K562 (cell line): ENCODE data around the gene ITPA. TPM values are rescaled to one million over a fixed set of nuclear protein-coding genes. Genes with fewer than 3 reads are reported as not detected.

Experiments used
- ATAC-seq: fragments of 200-7000 bp; cut with Tn5 transposase; 3 replicates; pipeline ENCODE4 v1.9.1; 2020; ENCODE audit warnings: moderate library complexity
- BruUV-seq: library from RNA; stranded (reverse); fragments of 400-500 nt; replicated peaks from 2 replicates; lab custom pipeline; 2021; lab: Mats Ljungman, UMichigan
- CTCF ChIA-PET: fragments of 300-600 bp; formaldehyde crosslinking; extraction: SDS; loops from one replicate; lab custom pipeline; 2021; ENCODE audit warnings: low intra/inter-chr PET ratio; lab: Yijun Ruan, JAX
- POLR2A ChIA-PET: fragments of 300-600, 350-650 bp; sonication (Branson Sonifier 250); formaldehyde crosslinking; extraction: SDS; loops from one replicate; lab custom pipeline; 2021; ENCODE audit warnings: antibody characterized with exemption, inconsistent platforms; lab: Yijun Ruan, JAX
- DNase-seq, 4 experiments: peaks; one replicate each; pipeline versions ENCODE4 v3.0.0 to v3.0.0-alpha.2; 2011 to 2018; ENCODE audit warnings: low spot score in 3 of 4, mixed read lengths in 3 of 4; ENCODE audit errors: extremely low read depth in 1 of 4
- FAIRE-seq: peaks from 2 replicates; lab custom pipeline; 2011; peaks lifted over from hg19 to GRCh38; lab: Jason Lieb, UNC
- H2AFZ ChIP-seq: 2 replicates; pipeline ENCODE4 v1.6.0; 2011; ENCODE audit warnings: low read depth, low read length, control low read depth, inconsistent platforms
- H3K27ac ChIP-seq: fragments of 200-600 bp; 3 replicates; pipeline ENCODE4 v1.8.0; 2011; ENCODE audit warnings: low read depth, mild to moderate bottlenecking, control low read depth, inconsistent platforms, low read length, moderate library complexity, mixed read lengths; ENCODE audit errors: extremely low read depth
- H3K27me3 ChIP-seq, 2 experiments: fragments of 300-600 bp in 1 of 2; 2 replicates in 1 of 2; 3 replicates in 1 of 2; pipeline versions ENCODE4 v1.6.0 to v1.8.0; 2011; ENCODE audit warnings: inconsistent platforms in 2 of 2, low read length in 2 of 2, mild to moderate bottlenecking in 1 of 2, mixed read lengths in 1 of 2, moderate library complexity in 1 of 2; ENCODE audit not compliant: control insufficient read depth in 2 of 2, insufficient read depth in 2 of 2
- H3K36me3 ChIP-seq: fragments of 300-600 bp; 3 replicates; pipeline ENCODE4 v1.8.0; 2011; ENCODE audit warnings: mild to moderate bottlenecking, low read length, inconsistent platforms; ENCODE audit not compliant: control insufficient read depth, insufficient read depth
- H3K4me1 ChIP-seq, 2 experiments: fragments of 200-600 bp in 1 of 2; replicated peaks in 1 of 2; 2 replicates in 1 of 2; 3 replicates in 1 of 2; pipeline versions ENCODE4 v1.5.1 to v1.8.0; 2011; ENCODE audit warnings: inconsistent platforms in 2 of 2, low read length in 2 of 2, mild to moderate bottlenecking in 1 of 2, mixed read lengths in 1 of 2, moderate library complexity in 1 of 2; ENCODE audit not compliant: control insufficient read depth in 2 of 2, insufficient read depth in 2 of 2
- H3K4me2 ChIP-seq: 2 replicates; pipeline ENCODE4 v1.6.1; 2011; ENCODE audit warnings: low read length, control low read depth, inconsistent platforms, mixed read lengths; ENCODE audit not compliant: insufficient read depth
- H3K4me3 ChIP-seq: fragments of 200-600 bp; sonication (generic), shearing (Covaris generic); 2 replicates; pipeline ENCODE4 v1.5.1; 2016; ENCODE audit warnings: control low read depth, inconsistent platforms
- H3K79me2 ChIP-seq: fragments of 200-600 bp; 3 replicates; pipeline ENCODE4 v1.8.0; 2011; ENCODE audit warnings: low read length, inconsistent platforms; ENCODE audit not compliant: control insufficient read depth, insufficient read depth
- H3K9ac ChIP-seq, 2 experiments: 2 replicates each; pipeline versions ENCODE4 v1.6.0 to v1.6.1; 2011; ENCODE audit warnings: low read depth in 2 of 2, low read length in 2 of 2, control low read depth in 1 of 2, inconsistent platforms in 1 of 2, mild to moderate bottlenecking in 1 of 2, mixed read lengths in 1 of 2; ENCODE audit not compliant: insufficient read depth in 1 of 2
- H3K9me1 ChIP-seq: one replicate; pipeline ENCODE4 v1.6.0; 2011; ENCODE audit warnings: inconsistent platforms, mild to moderate bottlenecking, low read length, moderate library complexity; ENCODE audit not compliant: control insufficient read depth, insufficient read depth
- H3K9me3 ChIP-seq: replicated peaks from 2 replicates; pipeline ENCODE4 v1.5.1; 2011; ENCODE audit warnings: low read depth, low read length, inconsistent platforms; ENCODE audit not compliant: control insufficient read depth, insufficient read depth
- H4K20me1 ChIP-seq: replicated peaks from 2 replicates; pipeline ENCODE4 v1.6.1; 2011; ENCODE audit warnings: low read length, inconsistent platforms, mixed read lengths; ENCODE audit not compliant: control insufficient read depth, insufficient read depth
- CXXC5 ChIP-seq: fragments of 250-450 bp; sonication (Bioruptor Pico); IDR thresholded peaks from 2 replicates; pipeline ENCODE4 v1.8.0; 2022; ENCODE audit warnings: inconsistent platforms, mild to moderate bottlenecking, moderate library complexity
- NONO ChIP-seq, 2 experiments: fragments of 200-400 bp in 1 of 2; fragments of 450-650 bp in 1 of 2; formaldehyde crosslinking in 1 of 2; IDR thresholded peaks; 2 replicates each; pipeline ENCODE4 v1.6.1; 2017; ENCODE audit warnings: low read depth in 2 of 2, mild to moderate bottlenecking in 2 of 2, moderate library complexity in 2 of 2, low read length in 1 of 2
- PYGO2 ChIP-seq: fragments of 450-650 bp; IDR thresholded peaks from 2 replicates; pipeline ENCODE4 v1.6.1; 2016; ENCODE audit warnings: mild to moderate bottlenecking, missing genetic modification characterization, moderate library complexity, missing compliant biosample characterization
- RBM25 ChIP-seq: fragments of 200-400 bp; formaldehyde crosslinking; IDR thresholded peaks from 2 replicates; pipeline ENCODE4 v1.6.1; 2018; ENCODE audit warnings: low read length, low read depth, moderate library complexity; ENCODE audit not compliant: severe bottlenecking
- TBL1XR1 ChIP-seq, 2 experiments: IDR thresholded peaks; 2 replicates each; pipeline ENCODE4 v1.6.1; 2012; ENCODE audit warnings: improper control_type of control experiment in 2 of 2, low read length in 2 of 2, mild to moderate bottlenecking in 1 of 2
- WGBS: fragments of 100-300 bp; shearing (Covaris generic); methylation state at CpG from one replicate; pipeline ENCODE4 v1.1.6; 2016; ENCODE audit warnings: low coverage, mixed read lengths; ENCODE audit not compliant: insufficient coverage; ENCODE audit errors: missing lambda C conversion rate; 5-methylcytosine and 5-hydroxymethylcytosine counted together
- in situ Hi-C: fragments of 300-500 bp; cut with MboI; formaldehyde crosslinking; loops from 4 replicates; pipeline ENCODE4 v1.15.0; 2018; ENCODE audit warnings: inconsistent platforms, mixed read lengths
- intact Hi-C: fragments of 100-400 bp; cut with micrococcal nuclease; formaldehyde crosslinking; loops from 2 replicates; pipeline ENCODE4 v1.14.2; 2022
- polyA plus RNA-seq, 8 experiments: library from polyadenylated mRNA; depleted of rRNA in 4 of 8; stranded (reverse) in 5 of 8; unstranded in 3 of 8; fragments of >200 nt; fragmentation: Nextera tagmentation in 2 of 8; fragmentation: Illumina TruSeq in 1 of 8; extraction: Ambion mirVana in 2 of 8; extraction: Trizol in 1 of 8; gene quantifications; 2 replicates each; pipeline versions ENCODE4 v1.2.1 to v1.2.3, GENCODE V29; 2011 to 2014; ENCODE audit warnings: inconsistent platforms in 1 of 8, missing spikeins in 1 of 8
- total RNA-seq, 7 experiments: library from RNA; depleted of rRNA in 6 of 7; stranded (reverse); fragments of >200 nt in 6 of 7; fragmentation: Illumina TruSeq in 2 of 7; extraction: Trizol in 2 of 7; gene quantifications; 2 replicates each; pipeline versions ENCODE4 v1.2.1 to v1.2.3, GENCODE V29; 2011 to 2021; ENCODE audit warnings: low replicate concordance in 1 of 7

The ITPA gene
- total and polyA plus RNA-seq, 9 of the 15 experiments (the other 6 are each of a cell fraction or from before 2014, with no cell fraction given), result 5.0 to 79.7 (median 36.7) TPM

DNA sequence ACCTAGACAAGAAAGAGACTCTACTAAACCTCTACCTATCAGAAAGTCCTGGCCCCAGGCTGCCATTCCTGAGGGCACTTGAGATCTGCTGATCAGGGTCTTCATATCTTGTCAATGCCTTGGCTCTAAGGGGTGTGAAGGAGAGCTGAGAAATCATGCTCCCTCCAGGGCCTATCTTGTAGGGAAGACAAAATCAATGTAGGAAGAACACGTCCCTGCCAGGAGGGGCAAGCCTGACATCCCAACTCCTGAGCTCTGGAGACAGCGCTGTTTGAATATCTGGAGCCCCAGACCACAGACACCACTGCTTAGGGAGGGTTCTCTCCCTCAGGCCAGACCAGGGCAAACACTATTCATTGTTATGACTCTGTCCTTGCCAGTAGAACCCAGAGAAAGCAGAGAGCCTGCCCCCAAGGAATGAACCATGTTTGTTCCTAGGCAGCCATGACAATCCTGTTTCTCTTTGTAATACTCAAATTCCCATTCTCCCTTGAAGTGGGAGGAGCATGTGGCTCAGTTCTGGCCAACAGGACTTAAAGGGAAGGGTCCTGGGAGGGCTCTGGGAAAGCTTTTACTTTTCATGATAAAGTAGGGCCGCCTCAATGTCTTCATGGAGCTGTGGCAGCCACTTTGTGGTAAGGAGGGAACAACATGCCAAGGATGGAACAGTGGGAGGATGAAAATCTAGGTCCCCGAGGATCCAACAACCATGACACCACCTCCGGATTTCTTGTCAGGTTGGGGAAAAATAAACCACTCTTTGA is 47.8 kb upstream of the ITPA start:
- ChIA-PET POLR2A (interaction anchor here (0.7 to 1.4 kb wide), 2 partner anchors 11 to 117 kb away, joined by 3 to 6 read pairs; no protein-coding TSS in a partner anchor), CTCF (no interaction called here)
- no TSS peak for BruUV-seq
- in situ Hi-C loops (no loop called here), intact Hi-C loops (no loop called here)
- H3K9me3 ChIP-seq, result no peaks in the 10 kb centered on the region
- 52% methylated on average over 3 of the region's 5 CpGs for WGBS
- no peak for DNase-seq
- no peak for FAIRE-seq
- H3K27ac ChIP-seq, result no peak overlapping the region
- peaks cover 34% of the 10 kb centered on the region for H3K79me2 ChIP-seq
- H3K4me2 ChIP-seq, result no peak overlapping the region
- H3K9me1 ChIP-seq, result no peaks in the 10 kb centered on the region
- ATAC-seq, result no peak
- no peak overlapping the region for H3K4me3 ChIP-seq
- H4K20me1 ChIP-seq, result peaks cover 24% of the 10 kb centered on the region
- peaks cover 15 to 38% of the 10 kb centered on the region in 2 experiments; a peak in 4 of 5 replicates for H3K4me1 ChIP-seq
- no peak overlapping the region for H2AFZ ChIP-seq
- H3K27me3 ChIP-seq, result no peaks in the 10 kb centered on the region
- no peak for TF ChIP-seq TBL1XR1 (IDR thresholded peaks at IDR 0.05; ENCODE audit: low read length in 2 of 2)
- TF ChIP-seq RBM25, result peak; percentile 60
- peak overlapping the region in 1 of 2 experiments; percentile 43; a peak in 1 of 4 replicates for H3K9ac ChIP-seq
- peaks cover 8% of the 10 kb centered on the region; the same call in 2 of the 3 replicates for H3K36me3 ChIP-seq

DNA sequence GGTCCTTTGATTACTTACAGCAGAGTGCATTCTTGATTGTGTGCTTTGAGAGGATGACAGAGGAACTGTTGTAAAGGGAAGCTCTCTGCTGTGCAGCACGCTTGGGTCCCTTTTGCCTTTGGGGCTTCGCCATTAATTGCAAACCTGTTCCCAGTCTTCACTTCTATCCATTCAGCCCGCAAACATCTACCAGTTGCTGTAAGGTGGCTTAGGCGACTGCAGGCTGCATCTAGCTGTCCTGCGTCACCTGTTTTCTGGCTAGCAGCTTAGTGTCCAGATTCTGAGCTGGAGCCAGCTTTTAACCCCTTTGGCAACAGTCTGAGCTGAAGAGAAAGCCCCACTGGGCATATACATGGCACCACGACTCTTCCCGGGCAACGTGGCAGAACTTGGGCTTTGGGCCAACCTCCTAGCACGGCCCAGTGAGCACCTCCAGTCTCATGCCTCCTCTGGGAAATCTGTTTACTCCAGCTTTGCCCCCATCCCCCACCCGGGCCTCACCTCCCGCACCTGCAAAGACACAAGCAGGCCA is 47.2 kb upstream of the ITPA start:
- no peak for TF ChIP-seq PYGO2 (tag)
- no peak for TF ChIP-seq CXXC5 (CRISPR knock-in tag)
- TF ChIP-seq NONO (IDR thresholded peaks at IDR 0.05; ENCODE audit: low read depth in 2 of 2, low read length in 1 of 2), result no peak
- peaks cover 17% of the 10 kb centered on the region for H4K20me1 ChIP-seq
- no peaks in the 10 kb centered on the region for H3K9me3 ChIP-seq
- FAIRE-seq (no peak), DNase-seq (no peak), ATAC-seq (no peak)
- no peak overlapping the region for H3K27ac ChIP-seq
- POLR2A ChIA-PET, result interaction anchor here (1.4 kb wide), 1 partner anchor 10 kb away, joined by 6 read pairs; no protein-coding TSS in a partner anchor
- peaks cover 2% of the 10 kb centered on the region; the same call in 2 of the 3 replicates for H3K36me3 ChIP-seq
- no peak overlapping the region for H3K4me3 ChIP-seq
- H3K9ac ChIP-seq, result peak overlapping the region in 1 of 2 experiments; percentile 13; a peak in 1 of 4 replicates
- no peak overlapping the region for H3K4me2 ChIP-seq
- no peaks in the 10 kb centered on the region for H3K27me3 ChIP-seq
- H3K9me1 ChIP-seq, result no peaks in the 10 kb centered on the region
- no TSS peak for BruUV-seq
- intact Hi-C loops (no loop called here), in situ Hi-C loops (no loop called here)
- WGBS, result 44% methylated on average over 9 of the region's 11 CpGs
- H3K4me1 ChIP-seq, result peaks cover 9 to 44% of the 10 kb centered on the region in 2 experiments; a peak in 4 of 5 replicates
- peaks cover 28% of the 10 kb centered on the region for H3K79me2 ChIP-seq
- CTCF ChIA-PET, result no interaction called here
- no peak overlapping the region for H2AFZ ChIP-seq
